ENCODE data around the gene ZNF787. TPM values are rescaled to one million over a fixed set of nuclear protein-coding genes. Genes with fewer than 3 reads are reported as not detected.

Gene ZNF787
- total RNA-seq, 2 donors from 2014 or later = 6.0 to 11.8 TPM

DNA sequence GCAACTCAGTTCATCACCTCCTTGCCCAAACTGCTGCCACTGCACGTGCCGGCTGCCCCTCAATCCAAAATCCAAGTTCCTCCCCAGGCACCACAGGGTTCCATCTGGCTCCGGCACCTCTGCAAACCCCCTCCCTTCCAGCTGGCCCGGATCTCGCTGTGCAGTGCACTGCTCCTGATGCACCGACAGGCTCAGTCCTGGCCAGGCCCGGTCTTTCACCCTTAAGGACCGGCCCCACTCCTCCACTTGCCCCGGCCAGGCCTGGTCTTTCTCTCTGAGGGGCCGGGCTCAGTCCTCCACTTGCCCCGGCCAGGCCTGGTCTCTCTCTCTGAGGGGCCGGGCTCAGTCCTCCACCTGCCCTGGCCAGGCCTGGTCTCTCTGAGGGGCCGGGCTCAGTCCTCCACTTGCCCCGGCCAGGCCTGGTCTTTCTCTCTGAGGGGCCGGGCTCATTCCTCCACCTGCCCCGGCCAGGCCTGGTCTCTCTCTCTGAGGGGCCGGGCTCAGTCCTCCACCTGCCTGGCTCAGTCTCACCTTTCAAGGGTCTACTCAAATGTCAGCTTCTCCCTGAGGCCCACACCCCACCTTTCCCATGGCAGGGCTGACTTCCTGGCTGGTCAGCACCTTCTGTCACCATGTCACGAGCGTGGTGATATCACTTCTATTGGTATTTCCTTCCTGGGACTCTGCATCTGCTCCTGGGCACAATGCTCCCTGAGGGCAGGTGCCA, 6.9 kb downstream of the ZNF787 start:
- Histone ChIP-seq H3K27me3 (no peaks in the 10 kb centered on the region), H3K9me3 (no peaks in the 10 kb centered on the region), H3K27ac (peak overlapping the region in 1 of 2 donors; percentile 53), H3K36me3 (no peaks in the 10 kb centered on the region), H3K4me1 (peaks cover 0 to 95% of the 10 kb centered on the region in 2 donors), H3K4me3 (no peak overlapping the region)
- TF ChIP-seq, protein P1, sequence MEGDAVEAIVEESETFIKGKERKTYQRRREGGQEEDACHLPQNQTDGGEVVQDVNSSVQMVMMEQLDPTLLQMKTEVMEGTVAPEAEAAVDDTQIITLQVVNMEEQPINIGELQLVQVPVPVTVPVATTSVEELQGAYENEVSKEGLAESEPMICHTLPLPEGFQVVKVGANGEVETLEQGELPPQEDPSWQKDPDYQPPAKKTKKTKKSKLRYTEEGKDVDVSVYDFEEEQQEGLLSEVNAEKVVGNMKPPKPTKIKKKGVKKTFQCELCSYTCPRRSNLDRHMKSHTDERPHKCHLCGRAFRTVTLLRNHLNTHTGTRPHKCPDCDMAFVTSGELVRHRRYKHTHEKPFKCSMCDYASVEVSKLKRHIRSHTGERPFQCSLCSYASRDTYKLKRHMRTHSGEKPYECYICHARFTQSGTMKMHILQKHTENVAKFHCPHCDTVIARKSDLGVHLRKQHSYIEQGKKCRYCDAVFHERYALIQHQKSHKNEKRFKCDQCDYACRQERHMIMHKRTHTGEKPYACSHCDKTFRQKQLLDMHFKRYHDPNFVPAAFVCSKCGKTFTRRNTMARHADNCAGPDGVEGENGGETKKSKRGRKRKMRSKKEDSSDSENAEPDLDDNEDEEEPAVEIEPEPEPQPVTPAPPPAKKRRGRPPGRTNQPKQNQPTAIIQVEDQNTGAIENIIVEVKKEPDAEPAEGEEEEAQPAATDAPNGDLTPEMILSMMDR (IDR thresholded peaks at IDR 0.05) = no peak
- DNase-seq (ENCODE audit: low spot score) = no peak

DNA sequence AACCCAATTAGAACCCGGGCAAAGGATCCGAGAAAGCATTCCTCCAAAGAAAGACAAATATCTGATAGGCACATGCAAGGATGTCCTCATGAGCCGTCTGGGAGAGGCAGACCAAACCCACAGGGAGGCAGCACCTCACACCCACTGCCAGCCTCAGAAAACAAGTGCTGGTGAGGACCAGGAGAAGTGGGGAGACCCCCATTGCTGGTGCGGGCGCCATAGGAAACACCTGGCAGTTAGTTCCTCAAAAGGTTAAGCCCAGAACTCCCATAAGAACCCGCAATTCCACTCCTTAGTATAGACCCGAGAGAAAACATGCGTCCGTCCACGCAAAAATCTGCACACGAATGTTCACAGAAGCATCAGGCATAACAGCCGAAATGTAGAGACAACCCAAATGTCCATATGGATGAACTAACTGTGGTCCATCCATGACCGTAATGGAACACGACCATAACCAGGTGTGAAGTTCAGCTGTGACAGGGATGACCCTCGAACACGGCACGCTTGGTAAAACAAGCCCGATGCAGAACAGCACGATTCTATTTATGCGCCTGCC, 7.9 kb downstream of the ZNF787 start:
- Histone ChIP-seq H3K4me1 (peaks cover 0 to 95% of the 10 kb centered on the region in 2 donors), H3K27me3 (no peaks in the 10 kb centered on the region), H3K4me3 (no peak overlapping the region), H3K36me3 (no peaks in the 10 kb centered on the region), H3K9me3 (no peaks in the 10 kb centered on the region), H3K27ac (peak overlapping the region in 1 of 2 donors; percentile 84)
- TF ChIP-seq, protein P1 (IDR thresholded peaks at IDR 0.05) = no peak
- DNase-seq (ENCODE audit: low spot score) = no peak

DNA sequence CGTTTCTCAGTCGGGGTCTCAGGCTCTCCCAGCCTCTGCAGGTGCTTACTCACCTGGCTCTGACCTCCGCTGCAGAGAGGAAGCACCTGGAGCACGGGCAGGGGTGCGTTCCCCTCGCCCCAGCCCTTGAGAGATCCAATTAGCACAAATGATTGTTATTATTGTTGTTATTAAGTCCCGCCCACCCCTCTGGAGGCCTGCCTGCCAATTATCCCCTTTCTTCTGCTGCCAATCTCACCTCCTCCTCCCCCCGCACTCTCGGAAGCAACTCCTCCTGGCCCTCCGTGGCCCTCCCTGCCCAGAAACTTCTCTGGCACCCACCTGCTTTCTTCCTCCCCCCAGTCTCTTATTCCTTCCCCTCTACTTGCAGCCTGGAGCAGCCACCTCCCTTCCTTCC, 8.8 kb downstream of the ZNF787 start:
- Histone ChIP-seq H3K36me3 (no peaks in the 10 kb centered on the region), H3K4me1 (peaks cover 0 to 95% of the 10 kb centered on the region in 2 donors), H3K9me3 (no peaks in the 10 kb centered on the region), H3K27me3 (no peaks in the 10 kb centered on the region), H3K27ac (peak overlapping the region; percentile 38 to 84), H3K4me3 (no peak overlapping the region)
- TF ChIP-seq, protein P1 (IDR thresholded peaks at IDR 0.05) = no peak
- no peak for DNase-seq (ENCODE audit: low spot score)

DNA sequence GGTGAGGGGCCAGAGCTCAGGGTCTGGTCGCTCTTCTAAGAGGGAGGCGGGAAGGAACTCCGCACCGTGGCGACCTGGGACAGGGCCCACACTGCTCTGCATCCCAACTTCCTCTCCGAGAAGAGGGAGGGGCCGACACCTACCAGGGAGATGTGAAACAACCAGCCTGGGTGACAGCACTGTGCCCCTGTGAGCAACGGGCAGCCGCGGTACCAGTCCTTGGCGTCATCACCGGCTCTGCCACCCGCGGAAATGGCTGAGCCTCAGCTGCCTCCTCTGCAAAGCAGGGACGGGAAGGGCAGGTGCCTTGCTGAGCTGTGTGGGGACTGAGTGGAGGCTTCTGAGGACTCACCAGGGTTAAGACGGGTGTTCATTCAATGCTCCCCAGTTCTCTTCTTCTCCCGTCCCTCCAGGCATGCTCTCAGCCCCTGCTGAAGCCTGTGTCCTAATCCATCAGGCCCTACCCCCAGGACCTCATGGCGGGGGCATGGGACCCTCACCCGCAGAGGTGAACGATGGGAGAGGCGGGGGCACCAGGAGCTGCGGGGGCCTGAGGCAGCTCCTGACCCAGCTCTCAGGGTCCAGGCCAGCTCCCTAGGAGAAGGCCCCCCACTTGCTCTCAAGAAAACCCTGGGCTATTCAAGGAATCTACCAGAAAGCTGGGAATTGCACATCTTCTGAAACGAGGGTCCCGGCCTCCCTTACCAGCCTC, 9.3 kb downstream of the ZNF787 start:
- TF ChIP-seq, protein P1 (IDR thresholded peaks at IDR 0.05) = no peak
- Histone ChIP-seq H3K4me3 (no peak overlapping the region), H3K4me1 (peaks cover 0 to 92% of the 10 kb centered on the region in 2 donors)

DNA sequence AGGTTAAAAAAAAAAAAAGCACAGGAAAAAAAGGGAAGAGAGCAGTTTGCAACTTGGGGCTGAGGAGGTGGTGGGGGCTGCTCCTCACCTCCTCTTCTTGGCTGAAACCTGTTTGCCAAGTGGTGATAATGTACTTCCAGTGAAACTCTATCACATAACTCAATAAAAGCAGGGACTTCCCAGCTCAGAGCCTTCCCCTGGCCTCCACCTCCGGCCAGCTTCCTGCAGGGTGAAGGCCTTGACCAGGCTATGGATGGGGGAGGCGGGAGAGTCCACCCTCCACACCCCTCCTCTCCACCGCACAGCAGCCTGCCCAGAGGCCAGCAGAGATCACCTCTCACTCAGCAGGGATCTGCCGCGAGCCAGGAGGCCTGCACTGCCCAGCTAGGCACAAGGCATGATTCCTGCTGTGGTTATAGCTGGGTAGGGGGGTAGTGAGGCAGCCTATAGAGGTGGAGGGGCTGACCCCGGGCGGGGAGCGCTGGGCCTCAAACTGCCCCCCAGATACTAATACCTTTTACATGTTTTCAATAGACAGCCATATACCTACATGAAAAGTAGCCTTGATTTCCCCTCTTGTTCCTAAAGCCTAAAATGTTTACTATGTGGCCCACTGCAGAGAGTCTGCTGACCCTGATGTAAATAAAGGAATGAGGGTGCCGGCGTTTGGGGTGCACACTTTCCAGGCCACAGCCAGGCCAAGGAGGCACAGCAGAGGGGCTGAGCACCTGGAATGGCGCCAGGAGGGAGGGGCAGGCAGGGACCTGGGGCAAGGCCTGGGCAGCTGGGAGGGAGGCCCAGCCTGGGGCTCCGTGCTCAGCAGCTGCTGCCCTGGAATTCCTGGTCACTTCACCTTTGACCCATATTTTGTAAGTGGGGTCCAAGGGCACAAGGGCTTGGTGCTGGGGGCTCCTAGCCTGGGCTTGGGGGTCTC, 10.3 kb downstream of the ZNF787 start:
- Histone ChIP-seq H3K27ac (peak overlapping the region; percentile 78 to 84), H3K4me3 (peak overlapping the region in 1 of 2 donors; percentile 12), H3K4me1 (peaks cover 0 to 94% of the 10 kb centered on the region in 2 donors), H3K36me3 (no peaks in the 10 kb centered on the region), H3K9me3 (no peaks in the 10 kb centered on the region), H3K27me3 (no peaks in the 10 kb centered on the region)
- TF ChIP-seq, protein P1 (IDR thresholded peaks at IDR 0.05) = no peak
- DNase-seq (ENCODE audit: low spot score) = no peak

More for the DNA sequence above, 9.3 kb downstream of the ZNF787 start:
- peak overlapping the region; percentile 78 to 84 for H3K27ac ChIP-seq
- DNase-seq (ENCODE audit: low spot score) = peak; percentile 66
- no peaks in the 10 kb centered on the region for H3K27me3 ChIP-seq
- no peaks in the 10 kb centered on the region for H3K36me3 ChIP-seq
- no peaks in the 10 kb centered on the region for H3K9me3 ChIP-seq
